DMS53 (cell line): ENCODE data around the gene PCNX3.
A peak's percentile ranks its signal among the peaks of the same experiment; 100 is the strongest.

Experiments used
- DNase-seq: peaks from one replicate; lab custom pipeline; 2025; lab: John Stamatoyannopoulos, UW

PCNX3 gene

GRCh38 chr11:65599216-65599954 lies 16.2 kb upstream of the PCNX3 start:
- no peak for DNase-seq

- no peak for DNase-seq
Measured at GRCh38 chr11:65599955-65600246, 15.7 kb upstream of the PCNX3 start.

GRCh38 chr11:65604258-65604657 lies 11.3 kb upstream of the PCNX3 start:
- no peak for DNase-seq

- peak; percentile 90 for DNase-seq
Measured at GRCh38 chr11:65606876-65607613, 8.5 kb upstream of the PCNX3 start.

- DNase-seq = no peak
Measured at GRCh38 chr11:65607614-65608426, 7.8 kb upstream of the PCNX3 start.

- no peak for DNase-seq
Measured at GRCh38 chr11:65609229-65609628, 6.3 kb upstream of the PCNX3 start.

- DNase-seq = no peak
Measured at GRCh38 chr11:65609665-65610064, 5.9 kb upstream of the PCNX3 start.

GRCh38 chr11:65610404-65610803 lies 5.2 kb upstream of the PCNX3 start:
- no peak for DNase-seq

- no peak for DNase-seq
Measured at GRCh38 chr11:65611028-65611757, 4.4 kb upstream of the PCNX3 start.

- DNase-seq = no peak
Measured at GRCh38 chr11:65611758-65612603, 3.6 kb upstream of the PCNX3 start.

- DNase-seq = no peak
Measured at GRCh38 chr11:65612691-65613090, 2.9 kb upstream of the PCNX3 start.

- DNase-seq = peak; percentile 61
Measured at GRCh38 chr11:65613091-65613928, 2.3 kb upstream of the PCNX3 start.

GRCh38 chr11:65615950-65616574 lies 486 bp downstream of the PCNX3 start:
- peak; percentile 67 for DNase-seq

GRCh38 chr11:65616575-65617001 lies 1.0 kb downstream of the PCNX3 start:
- no peak for DNase-seq

GRCh38 chr11:65617136-65617850 lies 1.7 kb downstream of the PCNX3 start:
- DNase-seq = no peak

- DNase-seq = no peak
Measured at GRCh38 chr11:65617990-65618751, 2.6 kb downstream of the PCNX3 start.

- no peak for DNase-seq
Measured at GRCh38 chr11:65618763-65619162, 3.2 kb downstream of the PCNX3 start.

- DNase-seq = no peak
Measured at GRCh38 chr11:65619281-65619928, 3.8 kb downstream of the PCNX3 start.
